KMS-11 (cell line): Measurements from ENCODE around the gene AGXT2.

ENCODE experiments used
- H2AFZ ChIP-seq: fragments of 200-600 bp; sonication (generic); 2 replicates; pipeline ENCODE4 v1.6.1; 2016; ENCODE audit warnings: antibody characterized with exemption, mixed run types, low read depth
- H3K27ac ChIP-seq: fragments of 200-600 bp; sonication (generic); 2 replicates; pipeline ENCODE4 v1.6.1; 2016; ENCODE audit warnings: mild to moderate bottlenecking, mixed run types
- H3K27me3 ChIP-seq: fragments of 200-600 bp; sonication (generic); 2 replicates; pipeline ENCODE4 v1.6.1; 2017; ENCODE audit warnings: mild to moderate bottlenecking, low read depth, mixed run types, moderate library complexity; ENCODE audit not compliant: insufficient read depth
- H3K36me3 ChIP-seq: fragments of 200-600 bp; sonication (generic); 2 replicates; pipeline ENCODE4 v1.6.1; 2017; ENCODE audit warnings: mild to moderate bottlenecking, mixed run types; ENCODE audit not compliant: insufficient read depth
- H3K4me1 ChIP-seq: fragments of 200-600 bp; sonication (generic); 2 replicates; pipeline ENCODE4 v1.6.1; 2016; ENCODE audit warnings: mild to moderate bottlenecking, low read depth, mixed run types; ENCODE audit not compliant: poor library complexity, severe bottlenecking
- H3K4me2 ChIP-seq: fragments of 200-600 bp; sonication (generic); 2 replicates; pipeline ENCODE4 v1.7.0; 2016; ENCODE audit warnings: mild to moderate bottlenecking, mixed run types
- H3K4me3 ChIP-seq: fragments of 200-600 bp; sonication (generic); IDR thresholded peaks from 2 replicates; pipeline ENCODE4 v1.6.1; 2017; ENCODE audit warnings: low read depth, low read length, mixed read lengths; ENCODE audit not compliant: insufficient read depth
- H3K79me2 ChIP-seq: fragments of 200-600 bp; sonication (generic); 2 replicates; pipeline ENCODE4 v1.6.1; 2016; ENCODE audit warnings: low read depth, mixed run types; ENCODE audit not compliant: insufficient read depth
- H3K9ac ChIP-seq: fragments of 200-600 bp; sonication (generic); 2 replicates; pipeline ENCODE4 v1.6.1; 2016; ENCODE audit warnings: mild to moderate bottlenecking, mixed run types
- H4K20me1 ChIP-seq: fragments of 200-600 bp; sonication (generic); 2 replicates; pipeline ENCODE4 v1.6.1; 2016; ENCODE audit warnings: mild to moderate bottlenecking, mixed run types; ENCODE audit not compliant: insufficient read depth
- TF ChIP-seq, protein P1 (sequence below): fragments of 200-600 bp; sonication (generic); conservative IDR thresholded peaks from 2 replicates; pipeline ENCODE4 v1.6.1; 2017; ENCODE audit warnings: low read depth, mild to moderate bottlenecking, antibody characterized with exemption, low read length, moderate library complexity, mixed read lengths

Gene AGXT2

DNA sequence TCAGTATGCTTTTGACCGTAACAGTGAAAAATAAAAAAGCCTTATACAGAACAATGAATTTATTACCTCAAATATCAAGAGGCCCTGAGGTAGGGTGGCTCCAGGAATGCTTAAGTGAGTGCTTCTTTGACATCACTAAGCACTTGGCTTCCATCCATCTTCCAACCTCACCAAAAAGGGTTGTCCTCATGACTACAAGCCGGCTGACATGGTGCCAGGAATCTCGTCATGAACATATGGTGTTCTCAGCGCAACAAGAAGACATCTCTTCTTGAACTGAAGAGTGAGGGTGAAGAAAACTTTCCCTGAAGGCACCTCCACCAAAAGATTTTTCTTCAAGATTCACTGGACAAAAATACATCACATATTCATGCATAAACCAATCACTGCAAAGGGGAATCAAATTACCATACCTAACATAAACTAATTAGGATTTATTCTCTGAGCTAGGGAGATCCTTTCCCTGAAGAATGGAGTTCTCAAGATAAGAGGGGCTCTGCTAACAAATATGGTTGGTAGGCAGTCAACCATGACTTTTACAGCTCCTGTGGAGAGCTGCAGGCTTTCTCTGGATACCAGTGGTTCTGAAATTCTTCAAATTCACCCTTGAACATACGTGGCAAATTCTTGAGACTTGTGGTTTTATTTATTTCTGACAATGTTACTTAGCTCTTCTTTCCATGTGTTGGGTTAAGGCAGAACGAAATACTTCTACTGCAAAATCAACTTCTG lies 49.5 kb downstream of the AGXT2 start:
- Histone ChIP-seq H3K4me3 (no peak overlapping the region), H2AFZ (no peak overlapping the region), H3K4me1 (peaks cover 12% of the 10 kb centered on the region), H4K20me1 (no peaks in the 10 kb centered on the region), H3K27me3 (no peaks in the 10 kb centered on the region), H3K9ac (no peak overlapping the region), H3K27ac (no peak overlapping the region), H3K79me2 (no peaks in the 10 kb centered on the region), H3K36me3 (no peaks in the 10 kb centered on the region), H3K4me2 (no peak overlapping the region)
- TF ChIP-seq, protein P1, sequence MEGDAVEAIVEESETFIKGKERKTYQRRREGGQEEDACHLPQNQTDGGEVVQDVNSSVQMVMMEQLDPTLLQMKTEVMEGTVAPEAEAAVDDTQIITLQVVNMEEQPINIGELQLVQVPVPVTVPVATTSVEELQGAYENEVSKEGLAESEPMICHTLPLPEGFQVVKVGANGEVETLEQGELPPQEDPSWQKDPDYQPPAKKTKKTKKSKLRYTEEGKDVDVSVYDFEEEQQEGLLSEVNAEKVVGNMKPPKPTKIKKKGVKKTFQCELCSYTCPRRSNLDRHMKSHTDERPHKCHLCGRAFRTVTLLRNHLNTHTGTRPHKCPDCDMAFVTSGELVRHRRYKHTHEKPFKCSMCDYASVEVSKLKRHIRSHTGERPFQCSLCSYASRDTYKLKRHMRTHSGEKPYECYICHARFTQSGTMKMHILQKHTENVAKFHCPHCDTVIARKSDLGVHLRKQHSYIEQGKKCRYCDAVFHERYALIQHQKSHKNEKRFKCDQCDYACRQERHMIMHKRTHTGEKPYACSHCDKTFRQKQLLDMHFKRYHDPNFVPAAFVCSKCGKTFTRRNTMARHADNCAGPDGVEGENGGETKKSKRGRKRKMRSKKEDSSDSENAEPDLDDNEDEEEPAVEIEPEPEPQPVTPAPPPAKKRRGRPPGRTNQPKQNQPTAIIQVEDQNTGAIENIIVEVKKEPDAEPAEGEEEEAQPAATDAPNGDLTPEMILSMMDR, result no peak

DNA sequence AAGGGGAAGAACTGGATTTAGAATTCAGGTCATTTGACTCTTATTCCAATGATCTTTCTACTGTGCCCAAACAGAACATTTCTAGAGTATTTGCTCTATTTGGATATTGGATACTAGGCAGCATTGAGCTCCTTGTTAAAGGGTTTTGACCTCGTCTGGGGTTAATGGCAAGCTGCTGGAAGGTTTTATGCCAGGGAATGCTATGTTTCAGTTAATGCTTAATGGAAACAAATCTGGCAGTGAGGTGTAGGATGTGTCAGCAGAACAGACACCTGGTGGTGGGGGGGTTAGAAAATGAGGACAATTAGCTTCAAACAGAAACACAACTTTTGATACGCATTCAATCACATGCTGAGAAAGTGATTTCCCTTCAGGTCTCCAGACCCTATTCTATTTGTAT lies 51.5 kb downstream of the AGXT2 start:
- Histone ChIP-seq H3K36me3 (no peaks in the 10 kb centered on the region), H3K9ac (no peak overlapping the region), H3K27me3 (no peaks in the 10 kb centered on the region), H3K4me1 (peaks cover under 1% of the 10 kb centered on the region), H3K4me3 (no peak overlapping the region), H2AFZ (no peak overlapping the region), H3K4me2 (no peak overlapping the region), H3K79me2 (no peaks in the 10 kb centered on the region), H4K20me1 (no peaks in the 10 kb centered on the region), H3K27ac (no peak overlapping the region)
- TF ChIP-seq, protein P1, result no peak

DNA sequence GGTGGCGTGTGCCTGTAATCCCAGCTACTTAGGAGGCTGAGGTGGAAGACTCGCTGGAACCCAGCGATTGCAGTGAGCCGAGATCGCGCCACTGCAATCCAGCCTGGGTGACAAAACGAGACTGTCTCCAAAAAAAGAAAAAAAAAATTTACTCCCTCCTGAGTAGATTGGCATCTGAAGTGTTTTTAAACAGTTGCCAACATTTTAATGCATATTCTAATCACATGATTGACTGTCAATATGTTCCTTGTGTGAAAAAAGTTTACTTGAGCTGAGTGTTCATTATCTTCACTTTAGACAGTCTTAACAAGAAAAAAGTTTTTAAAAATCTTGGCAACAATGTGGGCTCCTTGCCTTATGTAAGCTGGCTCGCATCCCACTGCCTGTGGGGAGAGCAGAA lies 53.8 kb downstream of the AGXT2 start:
- no peaks in the 10 kb centered on the region for H4K20me1 ChIP-seq
- H3K27me3 ChIP-seq, result no peaks in the 10 kb centered on the region
- H3K4me1 ChIP-seq, result no peaks in the 10 kb centered on the region
- H3K27ac ChIP-seq, result no peak overlapping the region
- H3K9ac ChIP-seq, result no peak overlapping the region
- H3K4me3 ChIP-seq, result no peak overlapping the region
- no peaks in the 10 kb centered on the region for H3K79me2 ChIP-seq
- H2AFZ ChIP-seq, result no peak overlapping the region
- no peaks in the 10 kb centered on the region for H3K36me3 ChIP-seq
- H3K4me2 ChIP-seq, result no peak overlapping the region
- TF ChIP-seq, protein P1, result no peak

DNA sequence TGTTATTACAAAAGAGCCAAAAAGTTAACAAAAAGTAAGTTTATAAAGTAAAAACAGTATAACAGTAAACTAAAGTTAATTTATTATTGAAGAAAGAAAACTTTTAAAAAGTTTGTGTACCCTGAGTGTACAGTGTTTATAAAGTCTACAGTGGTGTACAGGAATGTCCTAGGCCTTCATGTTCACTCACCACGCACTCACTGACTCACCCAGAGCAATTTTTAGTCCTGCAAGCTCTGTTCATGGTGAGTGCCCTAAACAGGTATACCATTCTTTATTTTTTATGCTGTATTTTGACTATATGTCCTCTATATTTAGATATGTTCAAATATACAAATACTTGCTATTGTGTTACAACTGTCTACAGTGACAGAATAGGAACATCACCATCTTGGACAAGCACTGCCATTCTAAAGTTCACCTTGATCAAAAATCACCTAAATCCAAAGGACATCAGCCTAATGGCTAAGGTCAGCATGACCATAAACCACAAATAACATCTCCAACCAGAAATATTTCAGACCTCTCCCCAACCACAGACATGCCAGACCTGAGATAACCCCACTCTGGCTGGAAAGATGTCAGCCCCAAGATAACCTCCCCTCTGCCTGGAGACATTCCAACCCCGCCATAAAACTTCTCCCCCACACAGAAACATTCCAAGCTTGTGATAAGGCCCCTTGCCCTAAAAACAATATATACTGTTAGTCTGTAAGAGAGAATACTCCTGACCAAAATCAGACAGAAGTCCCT lies 56.1 kb downstream of the AGXT2 start:
- no peaks in the 10 kb centered on the region for H4K20me1 ChIP-seq
- H3K4me1 ChIP-seq, result no peaks in the 10 kb centered on the region
- no peak overlapping the region for H3K4me3 ChIP-seq
- H3K9ac ChIP-seq, result no peak overlapping the region
- H3K79me2 ChIP-seq, result no peaks in the 10 kb centered on the region
- no peak overlapping the region for H2AFZ ChIP-seq
- H3K36me3 ChIP-seq, result no peaks in the 10 kb centered on the region
- no peak overlapping the region for H3K27ac ChIP-seq
- H3K4me2 ChIP-seq, result no peak overlapping the region
- TF ChIP-seq, protein P1, result no peak
- no peaks in the 10 kb centered on the region for H3K27me3 ChIP-seq
